Esophagus squamous epithelium (tissue), 5 donors: ENCODE results near the gene AK1. TPM values are rescaled to one million over a fixed set of nuclear protein-coding genes. Genes with fewer than 3 reads are reported as not detected.
"Not testable (repeated sequence)": the region's sequence is repeated elsewhere in the genome, so short reads cannot be mapped to it uniquely, and the experiment has no call there.

Experiments used
- DNase-seq: peaks from one replicate; lab custom pipeline; 2025; lab: John Stamatoyannopoulos, UW
- H3K27ac ChIP-seq, 4 donors: fragments of 200-600 bp; sonication (generic); one replicate each; pipeline ENCODE4 v1.5.1; 2016 to 2019; ENCODE audit warnings: mild to moderate bottlenecking in 1 of 4
- H3K27me3 ChIP-seq, 4 donors: fragments of 200-600 bp; sonication (generic); 1 replicate in 3 of 4; 2 replicates in 1 of 4; pipeline versions ENCODE4 v1.5.1 to v1.6.0; 2017 to 2021; ENCODE audit warnings: antibody characterized with exemption in 1 of 4
- H3K36me3 ChIP-seq, 3 donors: fragments of 200-600 bp; sonication (generic); one replicate each; pipeline ENCODE4 v1.5.1; 2016 to 2019
- H3K4me1 ChIP-seq, 3 donors: fragments of 200-600 bp; sonication (generic); one replicate each; pipeline ENCODE4 v1.5.1; 2017 to 2019
- H3K4me3 ChIP-seq, 4 donors: fragments of 200-600 bp; sonication (generic); 1 replicate in 3 of 4; 2 replicates in 1 of 4; pipeline ENCODE4 v1.5.1; 2016 to 2019; ENCODE audit warnings: mild to moderate bottlenecking in 2 of 4, moderate library complexity in 1 of 4
- H3K9me3 ChIP-seq, 3 donors: fragments of 200-600 bp; sonication (generic); one replicate each; pipeline ENCODE4 v1.5.1; 2016 to 2019
- CTCF ChIP-seq, 6 experiments: fragments of 450-650 bp in 4 of 6; fragments of 200-600 bp in 2 of 6; sonication (generic) in 2 of 6; IDR thresholded peaks; one replicate each; pipeline ENCODE4 v1.5.1; 2016 to 2019; ENCODE audit warnings: antibody characterized with exemption in 6 of 6, mild to moderate bottlenecking in 4 of 6, moderate library complexity in 4 of 6
- POLR2A ChIP-seq, 4 donors: fragments of 450-650 bp; IDR thresholded peaks; one replicate each; pipeline ENCODE4 v1.6.1; 2017; ENCODE audit warnings: antibody characterized with exemption in 4 of 4, mild to moderate bottlenecking in 4 of 4, moderate library complexity in 3 of 4
- WGBS, 2 donors: methylation state at CpG; one replicate each; pipeline ENCODE4 v1.1.5; 2018; 5-methylcytosine and 5-hydroxymethylcytosine counted together
- intact Hi-C: fragments of 100-400 bp; cut with DNase I; formaldehyde crosslinking; loops from one replicate; pipeline ENCODE4 v1.15.0; 2022
- total RNA-seq, 4 donors: library from RNA; depleted of rRNA; stranded (reverse); fragments of >200 nt; gene quantifications; one replicate each; pipeline ENCODE4 v1.1.0, GENCODE V29; 2016
- donor health status: DM: yes; HTN: yes; CAD: no.

The AK1 gene
- total RNA-seq, 4 donors from 2014 or later, result 11.1 to 36.1 (median 26.8) TPM

- Histone ChIP-seq H3K27ac (peak overlapping the region in 2 of 4 donors; percentile 5 to 90), H3K27me3 (no peaks in the 10 kb centered on the region), H3K36me3 (no peaks in the 10 kb centered on the region), H3K4me3 (no peak overlapping the region), H3K9me3 (no peaks in the 10 kb centered on the region), H3K4me1 (peaks cover 18 to 73% (median 32%) of the 10 kb centered on the region in 3 donors)
- no peak for DNase-seq
- intact Hi-C loops, result no loop called here
- WGBS, 2 donors, result 83% methylated on average over 11 to 15 of the region's 15 CpGs
- TF ChIP-seq CTCF (IDR thresholded peaks at IDR 0.05) (no peak), POLR2A (IDR thresholded peaks at IDR 0.05) (no peak)
Observed at GRCh38 chr9:127841087-127841835, 36.2 kb downstream of the AK1 start.

GRCh38 chr9:127838375-127839078, 38.9 kb downstream of the AK1 start:
- WGBS, 2 donors, result 42 to 51% methylated on average over 2 to 14 of the region's 18 CpGs
- Histone ChIP-seq H3K9me3 (no peaks in the 10 kb centered on the region), H3K27me3 (no peaks in the 10 kb centered on the region), H3K4me3 (peak overlapping the region in 1 of 4 donors; percentile 41), H3K27ac (peak overlapping the region; percentile 70 to 96 (median 84)), H3K4me1 (peaks cover 28 to 80% (median 49%) of the 10 kb centered on the region in 3 donors), H3K36me3 (no peaks in the 10 kb centered on the region)
- intact Hi-C loops, result no loop called here
- peak; percentile 42 for DNase-seq
- TF ChIP-seq CTCF (IDR thresholded peaks at IDR 0.05) (no peak), POLR2A (IDR thresholded peaks at IDR 0.05) (peak in 1 of 4 donors; percentile 34)

GRCh38 chr9:127837346-127837745, 40.1 kb downstream of the AK1 start:
- Histone ChIP-seq H3K4me3 (no peak overlapping the region), H3K9me3 (no peaks in the 10 kb centered on the region), H3K36me3 (no peaks in the 10 kb centered on the region), H3K4me1 (peaks cover 28 to 83% (median 59%) of the 10 kb centered on the region in 3 donors), H3K27ac (peak overlapping the region; percentile 33 to 96 (median 84)), H3K27me3 (no peaks in the 10 kb centered on the region)
- DNase-seq, result no peak
- WGBS, 2 donors, result 61 to 66% methylated on average over 3 of the region's 4 CpGs
- intact Hi-C loops, result no loop called here
- TF ChIP-seq POLR2A (IDR thresholded peaks at IDR 0.05), result no peak
- TF ChIP-seq CTCF (IDR thresholded peaks at IDR 0.05), result no peak

GRCh38 chr9:127836561-127836960, 40.9 kb downstream of the AK1 start:
- H3K27me3 ChIP-seq, DNase-seq, H3K4me3 ChIP-seq, H3K36me3 ChIP-seq, intact Hi-C loops, H3K9me3 ChIP-seq: not testable (repeated sequence)
- Histone ChIP-seq H3K4me1 (peaks cover 28 to 91% (median 63%) of the 10 kb centered on the region in 3 donors), H3K27ac (peak overlapping the region; percentile 63 to 96 (median 84))
- 71 to 92% methylated on average over 3 of the region's 3 CpGs for WGBS, 2 donors

- Histone ChIP-seq H3K4me3 (peak overlapping the region in 1 of 4 donors; percentile 26), H3K36me3 (no peaks in the 10 kb centered on the region), H3K9me3 (no peaks in the 10 kb centered on the region), H3K27me3 (no peaks in the 10 kb centered on the region), H3K27ac (peak overlapping the region; percentile 63 to 96 (median 84)), H3K4me1 (peaks cover 28 to 93% (median 63%) of the 10 kb centered on the region in 3 donors)
- TF ChIP-seq CTCF (IDR thresholded peaks at IDR 0.05), result no peak
- TF ChIP-seq POLR2A (IDR thresholded peaks at IDR 0.05), result no peak
- intact Hi-C loops, result no loop called here
- 27 to 55% methylated on average over 8 to 12 of the region's 17 CpGs for WGBS, 2 donors
- no peak for DNase-seq
Observed at GRCh38 chr9:127835991-127836516, 41.4 kb downstream of the AK1 start.
